K562 (cell line): Measurements from ENCODE around the gene SLC20A1.
"Not testable (repeated sequence)": the region's sequence is repeated elsewhere in the genome, so short reads cannot be mapped to it uniquely, and the experiment has no call there.

ENCODE experiments used
- CBX5 ChIP-seq: IDR thresholded peaks from 2 replicates; pipeline ENCODE4 v1.6.1; 2014; ENCODE audit warnings: low read depth, borderline replicate concordance
- CC2D1A ChIP-seq: fragments of 450-650 bp; IDR thresholded peaks from 2 replicates; pipeline ENCODE4 v1.6.1; 2017; ENCODE audit warnings: mild to moderate bottlenecking
- CREB1 ChIP-seq, 2 experiments: sonication (generic) in 1 of 2; formaldehyde crosslinking in 1 of 2; IDR thresholded peaks; 2 replicates each; pipeline versions ENCODE4 v1.6.1 to v1.8.0; 2012 to 2022; ENCODE audit warnings: inconsistent platforms in 1 of 2, mild to moderate bottlenecking in 1 of 2, missing genetic modification reagents in 1 of 2, moderate library complexity in 1 of 2
- ESRRB ChIP-seq: fragments of 250-450 bp; sonication (Bioruptor Pico); IDR thresholded peaks from 2 replicates; pipeline ENCODE4 v1.5.0; 2020; ENCODE audit warnings: mild to moderate bottlenecking, moderate library complexity, borderline replicate concordance
- FOXA1 ChIP-seq: fragments of 450-650 bp; IDR thresholded peaks from 2 replicates; pipeline ENCODE4 v1.6.1; 2016; ENCODE audit warnings: mild to moderate bottlenecking, borderline replicate concordance
- POLR2AphosphoS5 ChIP-seq: IDR thresholded peaks from 2 replicates; pipeline ENCODE4 v1.6.1; 2011; ENCODE audit warnings: mild to moderate bottlenecking, low read depth, low read length, moderate library complexity; ENCODE audit not compliant: control insufficient read depth, insufficient read depth
- SP1 ChIP-seq: sonication (generic); formaldehyde crosslinking; IDR thresholded peaks from 2 replicates; pipeline ENCODE4 v1.8.1; 2022; ENCODE audit warnings: mild to moderate bottlenecking, missing genetic modification reagents
- ZSCAN29 ChIP-seq: fragments of 450-650 bp; IDR thresholded peaks from 2 replicates; pipeline ENCODE4 v1.6.1; 2017
- TF ChIP-seq, protein P1 (sequence below): fragments of 450-650 bp; formaldehyde crosslinking; IDR thresholded peaks from 2 replicates; pipeline ENCODE4 v1.4.0; 2022; ENCODE audit warnings: missing genetic modification characterization
- TF ChIP-seq, protein P2 (sequence below): fragments of 450-650 bp; IDR thresholded peaks from 2 replicates; pipeline ENCODE4 v1.6.1; 2016; ENCODE audit warnings: mild to moderate bottlenecking, moderate library complexity

DNA sequence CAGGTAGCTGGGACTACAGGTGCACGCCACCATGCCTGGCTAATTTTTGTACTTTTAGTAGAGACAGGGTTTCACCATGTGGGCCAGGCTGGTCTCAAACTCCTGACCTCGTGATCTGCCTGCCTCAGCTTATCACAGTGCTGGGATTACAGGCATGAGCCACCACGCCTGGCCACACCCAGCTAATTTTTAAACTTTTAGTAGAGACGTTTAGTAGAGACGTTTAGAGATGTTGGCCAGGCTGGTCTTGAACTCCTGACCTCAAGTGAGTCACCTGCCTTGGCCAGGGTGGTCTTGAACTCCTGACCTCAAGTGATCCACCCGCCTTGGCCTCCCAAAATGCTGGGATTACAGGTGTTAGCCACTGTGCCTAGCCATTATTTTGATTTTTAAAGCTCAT is 21.8 kb downstream of the SLC20A1 start:
- not testable (repeated sequence) for TF ChIP-seq FOXA1; ZSCAN29; CREB1 (IDR thresholded peaks at IDR 0.05); CREB1 (CRISPR knock-in tag; IDR thresholded peaks at IDR 0.05); SP1 (CRISPR knock-in tag); CC2D1A; POLR2AphosphoS5; ESRRB (CRISPR knock-in tag); CBX5
- TF ChIP-seq, protein P1, sequence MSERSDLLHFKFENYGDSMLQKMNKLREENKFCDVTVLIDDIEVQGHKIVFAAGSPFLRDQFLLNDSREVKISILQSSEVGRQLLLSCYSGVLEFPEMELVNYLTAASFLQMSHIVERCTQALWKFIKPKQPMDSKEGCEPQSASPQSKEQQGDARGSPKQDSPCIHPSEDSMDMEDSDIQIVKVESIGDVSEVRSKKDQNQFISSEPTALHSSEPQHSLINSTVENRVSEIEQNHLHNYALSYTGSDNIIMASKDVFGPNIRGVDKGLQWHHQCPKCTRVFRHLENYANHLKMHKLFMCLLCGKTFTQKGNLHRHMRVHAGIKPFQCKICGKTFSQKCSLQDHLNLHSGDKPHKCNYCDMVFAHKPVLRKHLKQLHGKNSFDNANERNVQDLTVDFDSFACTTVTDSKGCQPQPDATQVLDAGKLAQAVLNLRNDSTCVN (CRISPR knock-in tag): not testable (repeated sequence)
- TF ChIP-seq, protein P2, sequence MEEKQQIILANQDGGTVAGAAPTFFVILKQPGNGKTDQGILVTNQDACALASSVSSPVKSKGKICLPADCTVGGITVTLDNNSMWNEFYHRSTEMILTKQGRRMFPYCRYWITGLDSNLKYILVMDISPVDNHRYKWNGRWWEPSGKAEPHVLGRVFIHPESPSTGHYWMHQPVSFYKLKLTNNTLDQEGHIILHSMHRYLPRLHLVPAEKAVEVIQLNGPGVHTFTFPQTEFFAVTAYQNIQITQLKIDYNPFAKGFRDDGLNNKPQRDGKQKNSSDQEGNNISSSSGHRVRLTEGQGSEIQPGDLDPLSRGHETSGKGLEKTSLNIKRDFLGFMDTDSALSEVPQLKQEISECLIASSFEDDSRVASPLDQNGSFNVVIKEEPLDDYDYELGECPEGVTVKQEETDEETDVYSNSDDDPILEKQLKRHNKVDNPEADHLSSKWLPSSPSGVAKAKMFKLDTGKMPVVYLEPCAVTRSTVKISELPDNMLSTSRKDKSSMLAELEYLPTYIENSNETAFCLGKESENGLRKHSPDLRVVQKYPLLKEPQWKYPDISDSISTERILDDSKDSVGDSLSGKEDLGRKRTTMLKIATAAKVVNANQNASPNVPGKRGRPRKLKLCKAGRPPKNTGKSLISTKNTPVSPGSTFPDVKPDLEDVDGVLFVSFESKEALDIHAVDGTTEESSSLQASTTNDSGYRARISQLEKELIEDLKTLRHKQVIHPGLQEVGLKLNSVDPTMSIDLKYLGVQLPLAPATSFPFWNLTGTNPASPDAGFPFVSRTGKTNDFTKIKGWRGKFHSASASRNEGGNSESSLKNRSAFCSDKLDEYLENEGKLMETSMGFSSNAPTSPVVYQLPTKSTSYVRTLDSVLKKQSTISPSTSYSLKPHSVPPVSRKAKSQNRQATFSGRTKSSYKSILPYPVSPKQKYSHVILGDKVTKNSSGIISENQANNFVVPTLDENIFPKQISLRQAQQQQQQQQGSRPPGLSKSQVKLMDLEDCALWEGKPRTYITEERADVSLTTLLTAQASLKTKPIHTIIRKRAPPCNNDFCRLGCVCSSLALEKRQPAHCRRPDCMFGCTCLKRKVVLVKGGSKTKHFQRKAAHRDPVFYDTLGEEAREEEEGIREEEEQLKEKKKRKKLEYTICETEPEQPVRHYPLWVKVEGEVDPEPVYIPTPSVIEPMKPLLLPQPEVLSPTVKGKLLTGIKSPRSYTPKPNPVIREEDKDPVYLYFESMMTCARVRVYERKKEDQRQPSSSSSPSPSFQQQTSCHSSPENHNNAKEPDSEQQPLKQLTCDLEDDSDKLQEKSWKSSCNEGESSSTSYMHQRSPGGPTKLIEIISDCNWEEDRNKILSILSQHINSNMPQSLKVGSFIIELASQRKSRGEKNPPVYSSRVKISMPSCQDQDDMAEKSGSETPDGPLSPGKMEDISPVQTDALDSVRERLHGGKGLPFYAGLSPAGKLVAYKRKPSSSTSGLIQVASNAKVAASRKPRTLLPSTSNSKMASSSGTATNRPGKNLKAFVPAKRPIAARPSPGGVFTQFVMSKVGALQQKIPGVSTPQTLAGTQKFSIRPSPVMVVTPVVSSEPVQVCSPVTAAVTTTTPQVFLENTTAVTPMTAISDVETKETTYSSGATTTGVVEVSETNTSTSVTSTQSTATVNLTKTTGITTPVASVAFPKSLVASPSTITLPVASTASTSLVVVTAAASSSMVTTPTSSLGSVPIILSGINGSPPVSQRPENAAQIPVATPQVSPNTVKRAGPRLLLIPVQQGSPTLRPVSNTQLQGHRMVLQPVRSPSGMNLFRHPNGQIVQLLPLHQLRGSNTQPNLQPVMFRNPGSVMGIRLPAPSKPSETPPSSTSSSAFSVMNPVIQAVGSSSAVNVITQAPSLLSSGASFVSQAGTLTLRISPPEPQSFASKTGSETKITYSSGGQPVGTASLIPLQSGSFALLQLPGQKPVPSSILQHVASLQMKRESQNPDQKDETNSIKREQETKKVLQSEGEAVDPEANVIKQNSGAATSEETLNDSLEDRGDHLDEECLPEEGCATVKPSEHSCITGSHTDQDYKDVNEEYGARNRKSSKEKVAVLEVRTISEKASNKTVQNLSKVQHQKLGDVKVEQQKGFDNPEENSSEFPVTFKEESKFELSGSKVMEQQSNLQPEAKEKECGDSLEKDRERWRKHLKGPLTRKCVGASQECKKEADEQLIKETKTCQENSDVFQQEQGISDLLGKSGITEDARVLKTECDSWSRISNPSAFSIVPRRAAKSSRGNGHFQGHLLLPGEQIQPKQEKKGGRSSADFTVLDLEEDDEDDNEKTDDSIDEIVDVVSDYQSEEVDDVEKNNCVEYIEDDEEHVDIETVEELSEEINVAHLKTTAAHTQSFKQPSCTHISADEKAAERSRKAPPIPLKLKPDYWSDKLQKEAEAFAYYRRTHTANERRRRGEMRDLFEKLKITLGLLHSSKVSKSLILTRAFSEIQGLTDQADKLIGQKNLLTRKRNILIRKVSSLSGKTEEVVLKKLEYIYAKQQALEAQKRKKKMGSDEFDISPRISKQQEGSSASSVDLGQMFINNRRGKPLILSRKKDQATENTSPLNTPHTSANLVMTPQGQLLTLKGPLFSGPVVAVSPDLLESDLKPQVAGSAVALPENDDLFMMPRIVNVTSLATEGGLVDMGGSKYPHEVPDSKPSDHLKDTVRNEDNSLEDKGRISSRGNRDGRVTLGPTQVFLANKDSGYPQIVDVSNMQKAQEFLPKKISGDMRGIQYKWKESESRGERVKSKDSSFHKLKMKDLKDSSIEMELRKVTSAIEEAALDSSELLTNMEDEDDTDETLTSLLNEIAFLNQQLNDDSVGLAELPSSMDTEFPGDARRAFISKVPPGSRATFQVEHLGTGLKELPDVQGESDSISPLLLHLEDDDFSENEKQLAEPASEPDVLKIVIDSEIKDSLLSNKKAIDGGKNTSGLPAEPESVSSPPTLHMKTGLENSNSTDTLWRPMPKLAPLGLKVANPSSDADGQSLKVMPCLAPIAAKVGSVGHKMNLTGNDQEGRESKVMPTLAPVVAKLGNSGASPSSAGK: peak; percentile 31; the same call in 1 of the 2 replicates
